Cardiac muscle cell (in vitro differentiated cells and primary cell): ENCODE data around the gene CD209. TPM values are rescaled to one million over a fixed set of nuclear protein-coding genes. Genes with fewer than 3 reads are reported as not detected.

Source experiments
- DNase-seq, 2 donors: peaks; one replicate each; pipeline versions ENCODE4 v3.0.0 to v3.0.0-alpha.2; 2010 to 2017; ENCODE audit warnings: low read depth in 1 of 2, low spot score in 1 of 2
- H3K27ac ChIP-seq: fragments of 200-600 bp; sonication (generic); 2 replicates; pipeline ENCODE4 v1.5.1; 2016
- H3K27me3 ChIP-seq: fragments of 200-600 bp; sonication (generic); 2 replicates; pipeline ENCODE4 v1.6.0; 2016; ENCODE audit warnings: control low read depth
- H3K36me3 ChIP-seq: fragments of 200-600 bp; sonication (generic); 2 replicates; pipeline ENCODE4 v1.5.1; 2016; ENCODE audit warnings: control low read depth
- H3K4me1 ChIP-seq: fragments of 200-600 bp; sonication (generic); 2 replicates; pipeline ENCODE4 v1.8.1; 2017; ENCODE audit warnings: low read depth, mild to moderate bottlenecking, mixed run types
- H3K4me3 ChIP-seq: fragments of 200-600 bp; sonication (generic); 2 replicates; pipeline ENCODE4 v1.5.1; 2016; ENCODE audit warnings: mild to moderate bottlenecking
- H3K9me3 ChIP-seq: fragments of 200-600 bp; sonication (generic); 2 replicates; pipeline ENCODE4 v1.5.1; 2017; ENCODE audit warnings: low read depth, mild to moderate bottlenecking, control low read depth
- CTCF ChIP-seq: IDR thresholded peaks from 2 replicates; pipeline ENCODE4 v1.5.1; 2012; ENCODE audit warnings: low read depth, mild to moderate bottlenecking, low read length
- polyA plus RNA-seq: library from polyadenylated mRNA; unstranded; fragments of >200 nt; fragmentation: Nextera tagmentation; extraction: Ambion mirVana; gene quantifications from 2 replicates; pipeline ENCODE4 v1.2.1, GENCODE V29; 2016
- total RNA-seq: library from RNA; depleted of rRNA; stranded (reverse); fragments of >200 nt; gene quantifications from 2 replicates; pipeline ENCODE4 v1.2.3, GENCODE V29; 2016

The CD209 gene
- total and polyA plus RNA-seq, 2 experiments from 2014 or later: not detected

DNA sequence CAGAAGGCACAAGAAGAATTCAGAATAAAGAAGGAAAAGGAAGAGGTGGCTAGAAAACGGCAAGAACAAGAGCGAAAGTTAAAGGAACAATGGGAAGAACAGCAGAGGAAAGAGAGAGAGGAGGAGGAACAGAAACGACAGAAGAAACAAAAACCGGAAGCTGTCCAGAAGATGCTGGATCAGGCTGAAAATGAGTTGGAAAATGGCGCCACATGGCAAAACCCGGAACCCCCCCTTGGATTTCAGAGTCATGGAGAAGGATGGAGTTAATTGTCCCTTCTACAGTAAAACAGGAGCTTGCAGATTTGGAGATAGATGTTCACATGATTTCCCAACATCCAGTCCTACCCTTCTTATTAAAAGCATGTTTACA lies 6.7 kb downstream of the CD209 start:
- no peak for DNase-seq
- no peak for TF ChIP-seq CTCF
- Histone ChIP-seq H3K36me3 (no peaks in the 10 kb centered on the region), H3K4me1 (no peaks in the 10 kb centered on the region), H3K9me3 (no peaks in the 10 kb centered on the region), H3K27me3 (peaks cover 8% of the 10 kb centered on the region), H3K4me3 (no peak overlapping the region), H3K27ac (no peak overlapping the region)

DNA sequence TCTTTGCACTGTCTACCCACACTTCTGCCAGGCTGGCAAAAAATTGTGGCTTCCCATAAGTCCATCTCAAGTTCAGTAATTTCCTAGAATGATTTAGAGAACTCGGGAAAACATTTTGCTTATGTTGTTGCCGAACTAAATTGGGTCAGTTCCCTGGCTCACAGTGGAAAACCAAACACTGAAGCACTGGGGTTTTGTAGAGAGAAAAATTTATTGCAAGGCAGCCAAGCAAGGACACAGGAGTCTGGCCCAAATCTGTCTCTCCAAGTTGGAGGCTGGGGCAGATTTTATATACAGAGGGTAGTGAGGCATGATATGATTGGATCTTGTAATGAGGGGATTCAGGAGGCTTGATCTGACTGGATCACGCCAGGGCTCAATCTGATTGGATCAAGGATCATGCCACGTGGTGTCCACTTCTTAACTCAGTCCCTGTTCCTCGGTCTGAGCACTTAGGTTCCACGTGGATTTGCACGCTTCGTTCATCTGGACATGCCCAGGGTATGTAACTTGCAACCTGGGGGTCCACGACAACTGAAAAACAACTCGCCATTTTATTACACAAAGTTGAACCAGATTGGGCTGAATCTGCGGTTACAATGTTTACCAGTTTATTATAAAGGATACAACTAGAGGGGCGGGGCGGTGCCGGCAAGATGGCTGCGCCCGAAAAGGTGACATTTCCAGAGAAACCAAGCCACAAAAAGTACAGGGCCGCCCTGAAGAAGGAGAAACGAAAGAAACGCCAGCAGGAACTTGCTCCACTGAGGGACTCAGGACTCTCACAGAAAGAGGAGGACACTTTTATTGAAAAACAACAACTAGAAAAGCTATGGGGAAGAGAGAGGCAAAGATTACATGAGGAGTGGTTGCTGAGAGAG lies 7.3 kb downstream of the CD209 start:
- no peak for DNase-seq
- no peaks in the 10 kb centered on the region for H3K9me3 ChIP-seq
- TF ChIP-seq CTCF: no peak

GRCh38 chr19:7739211-7739755 lies 8.1 kb downstream of the CD209 start:
- no peak for DNase-seq
- no peaks in the 10 kb centered on the region for H3K36me3 ChIP-seq
- H3K4me1 ChIP-seq: no peaks in the 10 kb centered on the region
- peaks cover 19% of the 10 kb centered on the region for H3K27me3 ChIP-seq
- H3K4me3 ChIP-seq: no peak overlapping the region
- H3K27ac ChIP-seq: no peak overlapping the region
- TF ChIP-seq CTCF: no peak
- no peaks in the 10 kb centered on the region for H3K9me3 ChIP-seq

More for the DNA sequence above, 7.3 kb downstream of the CD209 start:
- no peaks in the 10 kb centered on the region for H3K36me3 ChIP-seq
- H3K4me3 ChIP-seq: no peak overlapping the region
- H3K27ac ChIP-seq: no peak overlapping the region
- H3K4me1 ChIP-seq: no peaks in the 10 kb centered on the region
- peaks cover 12% of the 10 kb centered on the region for H3K27me3 ChIP-seq

- DNase-seq: no peak
- peaks cover 31% of the 10 kb centered on the region for H3K27me3 ChIP-seq
- no peaks in the 10 kb centered on the region for H3K9me3 ChIP-seq
- H3K4me3 ChIP-seq: no peak overlapping the region
- H3K27ac ChIP-seq: no peak overlapping the region
- no peaks in the 10 kb centered on the region for H3K4me1 ChIP-seq
- no peak for TF ChIP-seq CTCF
- no peaks in the 10 kb centered on the region for H3K36me3 ChIP-seq
These were observed 9.3 kb downstream of the CD209 start for GRCh38 chr19:7738023-7738422.

- Histone ChIP-seq H3K27me3 (peaks cover 38% of the 10 kb centered on the region), H3K4me1 (no peaks in the 10 kb centered on the region), H3K4me3 (no peak overlapping the region), H3K27ac (no peak overlapping the region), H3K36me3 (no peaks in the 10 kb centered on the region), H3K9me3 (no peaks in the 10 kb centered on the region)
- no peak for DNase-seq
- no peak for TF ChIP-seq CTCF
These were observed 10.1 kb downstream of the CD209 start for GRCh38 chr19:7737215-7737614.
